Adrenal gland (tissue), 12 donors: ENCODE results near the gene CRTC1. TPM values are rescaled to one million over a fixed set of nuclear protein-coding genes. Genes with fewer than 3 reads are reported as not detected.

Experiments
- DNase-seq, 7 donors: peaks; one replicate each; pipeline ENCODE4 v3.0.0-alpha.2; 2019 to 2020
- H3K27ac ChIP-seq, 5 donors: fragments of 200-600 bp; sonication (generic) in 4 of 5; 1 replicate in 3 of 5; 2 replicates in 2 of 5; pipeline versions ENCODE4 v1.5.1 to v1.8.0; 2016 to 2020; ENCODE audit warnings: mild to moderate bottlenecking in 1 of 5
- H3K27me3 ChIP-seq: fragments of 200-600 bp; 2 replicates; pipeline ENCODE4 v1.8.0; 2021
- H3K36me3 ChIP-seq, 2 donors: fragments of 200-600 bp; replicated peaks in 1 of 2; 1 replicate in 1 of 2; 2 replicates in 1 of 2; pipeline versions ENCODE4 v1.5.1 to v1.8.0; 2018 to 2022
- H3K4me1 ChIP-seq, 2 donors: fragments of 200-600 bp; replicated peaks in 1 of 2; 1 replicate in 1 of 2; 2 replicates in 1 of 2; pipeline versions ENCODE4 v1.5.1 to v1.8.0; 2018 to 2021
- H3K4me3 ChIP-seq, 4 donors: fragments of 200-600 bp; sonication (generic) in 3 of 4; one replicate each; pipeline ENCODE4 v1.5.1; 2016 to 2018
- H3K9me3 ChIP-seq, 3 donors: fragments of 200-600 bp; sonication (generic) in 1 of 3; replicated peaks in 1 of 3; 1 replicate in 2 of 3; 2 replicates in 1 of 3; pipeline versions ENCODE4 v1.5.1 to v1.8.0; 2016 to 2021
- CTCF ChIP-seq, 6 experiments: fragments of 450-650 bp in 4 of 6; fragments of 200-600 bp in 2 of 6; sonication (generic) in 1 of 6; IDR thresholded peaks; 1 replicate in 5 of 6; 2 replicates in 1 of 6; pipeline versions ENCODE4 v1.5.1 to v1.8.0; 2016 to 2021; ENCODE audit warnings: antibody characterized with exemption in 6 of 6, mild to moderate bottlenecking in 2 of 6, moderate library complexity in 1 of 6
- POLR2A ChIP-seq, 2 donors: fragments of 450-650 bp; IDR thresholded peaks; one replicate each; pipeline ENCODE4 v1.6.1; 2017; ENCODE audit warnings: antibody characterized with exemption in 2 of 2, mild to moderate bottlenecking in 2 of 2, moderate library complexity in 1 of 2
- WGBS, 4 donors: extraction: QIAGEN DNeasy Blood & Tissue Kit in 2 of 4; methylation state at CpG; one replicate each; pipeline versions ENCODE4 v1.1.5 to v1.1.7; 2013 to 2017; 5-methylcytosine and 5-hydroxymethylcytosine counted together
- intact Hi-C, 2 donors: fragments of 100-400 bp; cut with DNase I; formaldehyde crosslinking; loops; one replicate each; pipeline versions ENCODE4 v1.14.1 to v1.15.0; 2022 to 2023
- polyA plus RNA-seq, 3 donors: library from polyadenylated mRNA; stranded (reverse); fragments of 200-250 nt in 2 of 3; fragments of 350-450 nt in 1 of 3; fragmentation: Illumina TruSeq in 1 of 3; extraction: RNeasy Lipid Tissue Mini Kit (QIAGEN cat#74804) in 1 of 3; gene quantifications; one replicate each; pipeline ENCODE4 v1.2.3, GENCODE V29; 2013 to 2014
- total RNA-seq, 9 donors: library from RNA; depleted of rRNA in 4 of 9; stranded (reverse); fragments of >200 nt in 4 of 9; fragments of 120-200 nt in 1 of 9; fragmentation: NEBNext Ultra II Directional in 1 of 9; extraction: Animal tissue kit (Norgen Biotek cat#: 25700) in 1 of 9; gene quantifications; one replicate each; pipeline versions ENCODE4 v1.1.0 to v1.2.4, GENCODE V29; 2013 to 2023
- donor health status: healthy with polysubstance abuse.
- donor health status: Bipolar disorder and iron deficiency.
- donor health status: DM: yes; HTN: yes; CAD: no.
- donor health status: DM: no; HTN: no; CAD: no.
- donor health status: DM: no; HTN: no; CAD: no.
- donor health status: DM: yes; HTN: yes; CAD: no.

The CRTC1 gene
- total and polyA plus RNA-seq, 12 donors = 3.1 to 38.1 (median 10.3) TPM

GRCh38 chr19:18793144-18794028 lies 109.9 kb downstream of the CRTC1 start:
- TF ChIP-seq CTCF (IDR thresholded peaks at IDR 0.05) = no peak
- no peak for TF ChIP-seq POLR2A (IDR thresholded peaks at IDR 0.05)
- Histone ChIP-seq H3K4me1 (peaks cover 3 to 9% of the 10 kb centered on the region in 2 donors), H3K27me3 (peaks cover 55% of the 10 kb centered on the region), H3K9me3 (no peaks in the 10 kb centered on the region), H3K36me3 (no peaks in the 10 kb centered on the region), H3K27ac (no peak overlapping the region), H3K4me3 (no peak overlapping the region)
- no peak for DNase-seq
- WGBS, 4 donors = 78 to 83% (median 79%) methylated on average over 10 to 13 of the region's 13 CpGs
- intact Hi-C loops = no loop called here

- DNase-seq = no peak
- TF ChIP-seq CTCF (IDR thresholded peaks at IDR 0.05) (no peak), POLR2A (IDR thresholded peaks at IDR 0.05) (no peak)
- peaks cover 3 to 6% of the 10 kb centered on the region in 2 donors for H3K4me1 ChIP-seq
- H3K27ac ChIP-seq = no peak overlapping the region
- WGBS, 4 donors = 70 to 86% (median 77%) methylated on average over 5 of the region's 5 CpGs
- peaks cover 52% of the 10 kb centered on the region for H3K27me3 ChIP-seq
- intact Hi-C loops = no loop called here
- H3K9me3 ChIP-seq = no peaks in the 10 kb centered on the region
- H3K4me3 ChIP-seq = no peak overlapping the region
- no peaks in the 10 kb centered on the region for H3K36me3 ChIP-seq
Observed at GRCh38 chr19:18794029-18794313, 110.5 kb downstream of the CRTC1 start.

GRCh38 chr19:18794692-18795091 lies 111.2 kb downstream of the CRTC1 start:
- Histone ChIP-seq H3K27ac (no peak overlapping the region), H3K4me3 (no peak overlapping the region), H3K4me1 (peaks cover 3 to 5% of the 10 kb centered on the region in 2 donors), H3K27me3 (peaks cover 47% of the 10 kb centered on the region), H3K36me3 (no peaks in the 10 kb centered on the region), H3K9me3 (no peaks in the 10 kb centered on the region)
- WGBS, 4 donors = 83 to 95% (median 93%) methylated on average over 6 of the region's 6 CpGs
- intact Hi-C loops = no loop called here
- DNase-seq = no peak
- TF ChIP-seq POLR2A (IDR thresholded peaks at IDR 0.05) (no peak), CTCF (IDR thresholded peaks at IDR 0.05) (no peak)

GRCh38 chr19:18795540-18795939 lies 112.1 kb downstream of the CRTC1 start:
- Histone ChIP-seq H3K4me3 (no peak overlapping the region), H3K27ac (no peak overlapping the region), H3K4me1 (no peaks in the 10 kb centered on the region), H3K9me3 (no peaks in the 10 kb centered on the region), H3K36me3 (no peaks in the 10 kb centered on the region), H3K27me3 (peaks cover 39% of the 10 kb centered on the region)
- intact Hi-C loops = no loop called here
- TF ChIP-seq CTCF (IDR thresholded peaks at IDR 0.05) = no peak
- no peak for TF ChIP-seq POLR2A (IDR thresholded peaks at IDR 0.05)
- 23 to 29% (median 25%) methylated on average over 14 to 21 of the region's 21 CpGs for WGBS, 4 donors
- DNase-seq = no peak
